ENCODE data around the gene RNFT2.
"Not testable (repeated sequence)": the region's sequence is repeated elsewhere in the genome, so short reads cannot be mapped to it uniquely, and the experiment has no call there.

Gene RNFT2

GRCh38 chr12:116745554-116745953 lies 7.4 kb downstream of the RNFT2 start:
- no peak for DNase-seq

- no peak for DNase-seq
Measured at GRCh38 chr12:116749884-116750283, 11.8 kb downstream of the RNFT2 start.

DNA sequence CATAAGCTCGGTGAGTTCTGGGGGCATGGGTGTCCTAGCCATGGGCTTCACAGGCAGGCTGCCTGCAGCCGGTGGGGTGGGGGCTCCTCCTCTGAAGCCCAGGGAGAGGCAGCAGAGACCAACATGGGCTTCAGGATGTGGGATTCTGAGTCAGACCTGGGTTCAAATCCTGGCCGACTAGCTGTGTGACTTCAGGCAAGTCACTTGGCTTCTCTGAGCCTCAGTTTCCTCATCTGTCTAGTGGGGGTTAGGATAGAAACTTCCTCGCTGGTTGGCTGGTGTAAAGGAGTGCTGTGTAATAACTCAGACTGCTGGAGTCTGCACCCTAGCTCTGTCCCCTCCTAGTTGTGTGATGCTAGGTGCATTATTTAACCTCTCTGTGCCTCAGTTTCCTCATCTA lies 12.2 kb downstream of the RNFT2 start:
- DNase-seq: no peak

DNA sequence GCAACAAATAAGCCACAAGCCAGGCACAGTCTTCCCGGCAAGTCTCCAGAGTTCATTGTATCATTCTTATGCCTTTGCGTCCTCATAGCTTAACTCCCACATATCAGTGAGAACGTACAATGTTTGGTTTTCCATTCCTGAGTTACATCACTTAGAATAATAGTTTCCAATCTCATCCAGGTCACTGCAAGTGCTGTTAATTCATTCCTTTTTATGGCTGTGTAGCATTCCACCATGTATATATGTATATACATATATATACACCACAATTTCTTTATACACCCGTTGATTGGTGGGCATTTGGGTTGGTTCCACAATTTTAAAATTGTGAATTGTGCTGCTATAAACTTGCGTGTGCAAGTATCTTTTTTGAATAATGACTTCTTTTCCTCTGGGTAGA lies 16.0 kb downstream of the RNFT2 start:
- DNase-seq: not testable (repeated sequence)

DNA sequence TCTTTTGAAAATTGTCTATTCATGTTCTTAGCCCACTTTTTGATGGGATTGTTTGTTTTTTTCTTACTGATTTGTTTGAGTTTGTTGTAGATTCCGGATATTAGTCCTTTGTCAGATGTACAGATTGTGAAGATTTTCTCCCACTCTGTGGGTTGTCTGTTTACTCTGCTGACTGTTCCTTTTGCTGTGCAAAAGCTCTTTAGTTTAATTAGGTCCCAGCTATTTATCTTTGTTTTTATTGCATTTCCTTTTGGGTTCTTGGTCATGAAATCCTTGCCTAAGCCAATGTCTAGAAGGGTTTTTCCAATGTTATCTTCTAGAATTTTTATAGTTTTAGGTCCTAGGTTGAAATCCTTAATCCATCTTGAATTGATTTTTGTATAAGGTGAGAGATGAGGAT lies 16.7 kb downstream of the RNFT2 start:
- not testable (repeated sequence) for DNase-seq

GRCh38 chr12:116759783-116760621 lies 21.9 kb downstream of the RNFT2 start:
- DNase-seq: no peak

DNA sequence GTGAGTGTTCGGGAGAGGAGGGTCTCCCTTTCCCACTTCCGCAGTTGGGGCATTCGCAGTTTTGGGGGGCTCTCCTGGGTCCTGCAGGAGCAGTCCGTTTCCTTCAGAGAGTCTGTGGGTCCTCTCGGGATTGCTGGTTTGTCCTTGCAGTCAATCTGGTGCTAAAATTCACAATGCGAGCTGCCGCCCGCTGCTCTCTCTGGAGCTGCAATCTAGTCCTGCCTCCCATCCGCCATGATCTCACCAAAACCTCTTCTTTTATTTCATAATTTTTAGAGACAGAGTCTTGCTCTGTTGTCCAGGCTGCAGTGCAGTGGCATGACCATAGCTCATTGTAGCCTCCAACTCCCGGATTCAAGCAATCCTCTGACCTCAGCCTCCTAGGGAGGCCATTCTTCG lies 22.5 kb downstream of the RNFT2 start:
- no peak for DNase-seq

- DNase-seq: no peak
Measured at GRCh38 chr12:116761499-116761898, 23.4 kb downstream of the RNFT2 start.

DNA sequence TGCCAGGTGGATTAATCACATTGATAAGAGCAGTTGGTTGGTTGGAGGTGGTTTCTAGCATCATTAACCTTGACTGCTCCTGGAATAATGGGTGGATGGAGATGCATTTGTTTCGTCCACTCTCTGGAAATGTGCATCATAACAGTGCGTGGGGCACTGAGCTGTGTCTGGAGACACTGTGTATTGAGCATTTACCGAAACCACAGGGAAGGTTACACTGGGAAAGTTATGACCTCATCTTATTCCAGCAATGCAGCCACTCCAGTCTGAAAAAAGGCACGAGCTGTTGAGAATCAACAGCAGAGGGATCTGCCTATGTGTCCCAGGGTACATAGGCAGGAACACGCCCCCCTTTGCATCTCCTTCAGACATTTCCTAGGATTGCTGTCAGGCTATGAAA lies 27.2 kb downstream of the RNFT2 start:
- no peak for DNase-seq

- DNase-seq: no peak
Measured at GRCh38 chr12:116766285-116766684, 28.2 kb downstream of the RNFT2 start.

DNA sequence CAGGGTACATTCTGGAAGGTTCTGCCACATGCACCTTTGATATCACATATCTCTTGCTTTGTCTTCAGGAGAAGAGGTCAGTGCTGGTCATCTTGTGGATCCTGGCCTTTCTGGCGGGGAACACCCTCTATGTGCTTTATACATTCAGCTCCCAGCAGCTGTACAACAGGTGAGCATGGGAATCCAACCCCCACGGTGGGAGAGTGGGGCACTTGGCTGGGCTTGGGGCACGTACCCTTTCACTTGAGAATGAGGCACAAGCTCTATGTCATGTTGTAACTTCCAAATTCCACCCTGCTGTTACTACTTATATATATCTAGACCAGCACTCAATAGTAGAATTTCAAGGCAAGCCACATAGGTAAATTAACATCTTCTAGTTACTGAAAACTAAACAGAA lies 28.6 kb downstream of the RNFT2 start:
- no peak for DNase-seq

GRCh38 chr12:116771651-116772050 lies 33.5 kb downstream of the RNFT2 start:
- DNase-seq: no peak

DNA sequence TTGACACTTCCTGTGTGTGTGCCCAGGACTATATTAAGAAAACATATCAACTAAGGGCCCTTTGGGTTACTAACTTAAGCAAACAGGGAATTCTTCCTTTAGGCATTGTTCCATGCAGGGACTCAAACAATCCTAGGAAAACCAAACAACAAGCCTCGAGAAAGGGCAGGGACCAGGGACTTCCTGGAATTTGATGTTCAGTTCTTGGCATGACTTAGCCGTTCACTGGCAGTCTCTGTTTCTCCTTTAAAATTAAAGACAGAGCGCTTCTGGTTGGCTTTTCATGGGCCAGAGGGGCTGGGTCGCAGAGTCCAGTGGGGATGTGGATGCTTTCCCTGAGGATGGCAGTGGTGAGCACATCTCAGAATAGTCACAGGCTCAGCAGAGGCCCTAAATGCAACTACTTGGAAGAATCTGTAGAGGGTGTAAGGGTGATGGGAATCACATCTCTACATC lies 35.2 kb downstream of the RNFT2 start:
- DNase-seq: no peak

DNA sequence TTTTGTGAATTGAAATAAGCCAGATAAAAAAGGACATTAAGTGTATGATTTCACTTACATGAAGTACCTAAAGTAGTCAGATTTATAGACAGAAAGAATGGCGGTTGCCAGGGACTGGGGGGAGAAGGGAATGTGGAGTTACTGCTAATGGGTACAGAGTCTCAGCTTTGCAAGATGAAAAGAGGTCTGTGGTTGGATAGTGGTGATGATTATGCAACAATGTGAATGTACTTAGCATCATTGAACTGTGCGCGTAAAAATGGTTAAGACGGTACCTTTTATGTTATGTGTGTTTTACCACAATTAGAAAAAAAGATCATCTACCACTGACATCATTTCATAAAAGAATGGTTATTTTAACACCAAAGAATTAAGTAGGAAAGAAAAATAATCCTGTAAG lies 35.9 kb downstream of the RNFT2 start:
- DNase-seq: no peak

- no peak for DNase-seq
Measured at GRCh38 chr12:116777245-116777644, 39.1 kb downstream of the RNFT2 start.

DNA sequence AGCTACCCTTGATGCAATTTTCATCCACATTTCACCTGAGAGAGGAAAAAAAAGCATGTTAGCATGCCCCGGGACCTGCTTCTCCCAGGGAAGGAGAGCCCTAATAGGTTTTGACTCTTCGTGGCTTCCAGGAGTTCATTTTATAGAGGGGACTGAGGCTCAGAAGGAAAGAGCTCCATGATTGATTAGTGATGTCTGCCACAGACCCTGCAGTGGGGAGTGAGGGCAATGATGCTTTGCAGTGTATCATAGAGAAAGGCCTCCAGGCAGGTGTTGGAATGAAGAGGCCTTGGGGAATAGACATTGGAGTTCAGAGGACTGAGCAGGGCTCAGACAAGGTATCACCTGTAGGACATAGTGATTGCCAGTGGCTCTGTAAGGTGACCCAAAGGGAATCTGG lies 41.5 kb downstream of the RNFT2 start:
- no peak for DNase-seq

DNA sequence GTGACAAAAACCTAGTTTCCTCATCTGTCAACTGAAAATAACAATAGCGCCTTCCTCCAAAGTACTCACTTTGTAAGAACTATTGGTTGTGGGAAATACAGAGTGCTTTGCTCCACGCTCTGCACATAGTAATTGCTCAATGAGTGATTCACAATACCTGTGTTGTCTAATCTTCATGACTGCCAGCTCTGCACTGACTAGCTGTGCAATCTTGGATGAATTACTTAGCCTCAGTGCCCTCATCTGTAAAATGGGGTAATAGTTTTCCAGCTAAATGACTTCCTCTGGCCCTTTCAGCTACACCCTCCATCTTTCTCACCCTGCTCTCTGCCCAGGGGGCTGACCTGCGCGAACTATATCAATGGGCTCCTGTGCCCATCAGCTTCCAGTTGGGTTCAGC lies 42.8 kb downstream of the RNFT2 start:
- DNase-seq: no peak

GRCh38 chr12:116783525-116784237 lies 45.6 kb downstream of the RNFT2 start:
- no peak for DNase-seq

DNA sequence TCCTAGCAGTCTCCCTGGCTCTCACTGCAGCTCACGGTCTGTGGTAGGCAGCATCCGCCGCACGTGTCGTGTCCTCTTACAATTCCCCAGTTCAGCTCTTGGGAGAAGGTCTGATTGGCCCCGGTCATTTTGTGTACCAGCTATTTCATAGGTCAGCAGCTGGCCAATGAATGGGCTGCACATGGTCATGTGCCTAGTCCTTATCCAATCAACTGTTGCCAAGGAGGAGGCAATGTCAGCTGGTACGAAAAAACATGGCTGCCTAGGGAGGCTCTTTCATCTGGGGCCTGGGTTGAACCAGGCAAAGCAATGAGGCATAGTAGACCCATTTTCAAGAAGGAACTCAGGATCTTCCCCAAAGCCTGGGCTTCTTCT lies 46.1 kb downstream of the RNFT2 start:
- no peak for DNase-seq

- not testable (repeated sequence) for DNase-seq
Measured at GRCh38 chr12:116789562-116789961, 51.4 kb downstream of the RNFT2 start.

- no peak for DNase-seq
Measured at GRCh38 chr12:116790066-116790465, 52.0 kb downstream of the RNFT2 start.

DNA sequence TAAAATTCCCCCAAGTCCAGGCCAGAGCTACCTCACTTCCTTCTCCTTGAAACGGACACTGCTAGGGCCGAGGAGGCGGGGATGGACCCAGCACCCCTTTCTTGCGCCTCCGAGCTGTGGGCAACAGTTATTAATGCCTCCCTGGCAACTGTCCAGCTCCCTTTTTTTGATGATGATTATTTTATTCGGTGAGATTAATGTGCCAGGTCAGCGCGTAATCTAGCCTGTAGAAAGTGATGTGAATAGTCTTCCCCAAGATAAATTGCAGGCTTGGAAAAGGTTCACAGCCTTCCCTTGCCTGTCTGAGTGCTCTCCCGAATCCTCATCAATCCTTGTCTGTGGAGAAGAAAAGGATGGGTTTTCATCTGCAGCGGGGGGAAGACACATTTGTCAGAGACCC lies 54.3 kb downstream of the RNFT2 start:
- DNase-seq: no peak

DNA sequence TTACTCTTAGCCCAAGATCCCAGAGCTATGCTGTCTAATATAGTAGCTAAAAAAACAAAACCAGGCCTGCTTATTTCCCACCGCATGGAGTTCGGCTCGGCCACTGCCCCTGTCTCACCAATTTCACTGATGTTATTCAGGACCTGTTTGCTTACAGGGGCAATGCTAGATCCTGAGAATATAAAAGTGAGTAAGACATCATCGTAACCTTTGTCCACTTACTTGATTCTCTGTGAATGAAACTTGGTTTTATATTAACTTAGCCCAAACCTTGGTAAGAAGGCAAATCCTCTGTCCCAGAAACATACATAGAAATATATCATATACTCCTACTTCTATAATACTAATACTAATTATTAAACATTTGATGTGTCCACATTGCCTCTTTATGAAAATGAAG lies 56.6 kb downstream of the RNFT2 start:
- no peak for DNase-seq

DNA sequence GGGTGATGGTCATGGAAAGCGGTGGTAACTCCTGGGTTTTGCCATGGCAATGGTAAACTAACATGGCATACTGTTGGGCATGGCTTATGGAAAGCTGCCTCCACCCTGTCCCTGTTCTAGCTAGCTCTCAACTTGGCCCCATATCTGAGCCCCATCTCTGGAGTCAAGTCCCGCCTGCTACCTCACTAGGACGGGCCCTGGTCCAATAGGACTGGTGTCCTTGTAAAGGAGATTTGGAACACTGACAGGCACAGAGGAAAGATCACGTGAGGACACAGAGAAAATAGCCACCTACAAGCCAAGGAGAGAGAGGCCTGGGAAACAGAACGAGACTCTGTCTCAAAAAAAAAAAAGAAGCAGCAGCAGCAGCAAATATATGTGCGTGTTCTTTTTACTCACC lies 59.8 kb downstream of the RNFT2 start:
- no peak for DNase-seq

GRCh38 chr12:116798719-116799118 lies 60.6 kb downstream of the RNFT2 start:
- DNase-seq: no peak
